WTC11 (cell line): ENCODE data around the gene SLC10A3. TPM values are rescaled to one million over a fixed set of nuclear protein-coding genes. Genes with fewer than 3 reads are reported as not detected.

Experiments used
- ATAC-seq: fragments of 200-7000 bp; cut with Tn5 transposase; 2 replicates; pipeline ENCODE4 v1.10.0; 2021; ENCODE audit warnings: mild to moderate bottlenecking, moderate library complexity
- CTCF ChIA-PET: fragments of 300-600 bp; sonication (Branson Sonifier 250); formaldehyde crosslinking; loops from one replicate; lab custom pipeline; 2021; ENCODE audit warnings: antibody characterized with exemption; lab: Charles Lee
- POLR2A ChIA-PET: fragments of 350-600 bp; sonication (Branson Sonifier 250); formaldehyde crosslinking; loops from one replicate; lab custom pipeline; 2021; ENCODE audit warnings: antibody characterized with exemption; lab: Charles Lee
- DNase-seq: peaks from one replicate; pipeline ENCODE4 v3.0.0; 2021; ENCODE audit warnings: low spot score
- H3K27ac Mint-ChIP-seq: 2 replicates; pipeline ENCODE4 v1.8.0; 2021; ENCODE audit warnings: mixed read lengths
- H3K27me3 Mint-ChIP-seq: 2 replicates; pipeline ENCODE4 v1.8.0; 2021; ENCODE audit warnings: low read depth, mild to moderate bottlenecking, moderate library complexity, mixed read lengths
- H3K36me3 Mint-ChIP-seq: 2 replicates; pipeline ENCODE4 v1.8.0; 2021; ENCODE audit warnings: mixed read lengths
- H3K4me1 Mint-ChIP-seq: 2 replicates; pipeline ENCODE4 v1.8.0; 2022; ENCODE audit warnings: mixed read lengths
- H3K4me3 Mint-ChIP-seq: 2 replicates; pipeline ENCODE4 v1.8.0; 2021; ENCODE audit warnings: mild to moderate bottlenecking, moderate library complexity, mixed read lengths
- H3K9me3 Mint-ChIP-seq: 2 replicates; pipeline ENCODE4 v1.8.0; 2021; ENCODE audit warnings: mixed read lengths
- AFF4 ChIP-seq: sonication (generic); formaldehyde crosslinking; IDR thresholded peaks from 2 replicates; pipeline ENCODE4 v1.8.1; 2023; ENCODE audit warnings: mild to moderate bottlenecking, missing genetic modification reagents, borderline replicate concordance
- CBFB ChIP-seq: sonication (generic); formaldehyde crosslinking; IDR thresholded peaks from 2 replicates; pipeline ENCODE4 v1.8.1; 2022; ENCODE audit warnings: mild to moderate bottlenecking, low read depth, missing genetic modification reagents
- CREM ChIP-seq: sonication (generic); formaldehyde crosslinking; IDR thresholded peaks from 2 replicates; pipeline ENCODE4 v1.8.1; 2022; ENCODE audit warnings: mild to moderate bottlenecking, missing genetic modification reagents, moderate library complexity
- ELF4 ChIP-seq: sonication (generic); formaldehyde crosslinking; IDR thresholded peaks from 2 replicates; pipeline ENCODE4 v1.8.1; 2022; ENCODE audit warnings: low read depth, mild to moderate bottlenecking, moderate library complexity, missing genetic modification reagents
- ESRRA ChIP-seq: sonication (generic); formaldehyde crosslinking; IDR thresholded peaks from 2 replicates; pipeline ENCODE4 v1.8.1; 2022; ENCODE audit warnings: mild to moderate bottlenecking, missing genetic modification reagents, borderline replicate concordance
- ETV6 ChIP-seq: sonication (generic); formaldehyde crosslinking; IDR thresholded peaks from 2 replicates; pipeline ENCODE4 v1.8.1; 2022; ENCODE audit warnings: mild to moderate bottlenecking, missing genetic modification reagents
- FOXJ3 ChIP-seq: sonication (generic); formaldehyde crosslinking; IDR thresholded peaks from 2 replicates; pipeline ENCODE4 v1.9.0; 2021; ENCODE audit warnings: missing genetic modification reagents, mild to moderate bottlenecking, borderline replicate concordance
- FOXP1 ChIP-seq: sonication (generic); formaldehyde crosslinking; IDR thresholded peaks from 2 replicates; pipeline ENCODE4 v1.8.0; 2022; ENCODE audit warnings: missing genetic modification reagents, mild to moderate bottlenecking, moderate library complexity, borderline replicate concordance
- IRF2 ChIP-seq: sonication (generic); formaldehyde crosslinking; IDR thresholded peaks from 2 replicates; pipeline ENCODE4 v1.8.0; 2022; ENCODE audit warnings: low read depth, missing genetic modification reagents, borderline replicate concordance
- KAT7 ChIP-seq: sonication (generic); formaldehyde crosslinking; IDR thresholded peaks from 2 replicates; pipeline ENCODE4 v1.8.1; 2023; ENCODE audit warnings: missing genetic modification reagents, mild to moderate bottlenecking, borderline replicate concordance
- TCF7 ChIP-seq: sonication (generic); formaldehyde crosslinking; IDR thresholded peaks from 2 replicates; pipeline ENCODE4 v1.8.0; 2022; ENCODE audit warnings: mild to moderate bottlenecking, low read depth, missing genetic modification reagents, moderate library complexity
- TP53 ChIP-seq: sonication (generic); formaldehyde crosslinking; IDR thresholded peaks from 2 replicates; pipeline ENCODE4 v1.8.1; 2023; ENCODE audit warnings: mild to moderate bottlenecking, missing genetic modification reagents
- ZNF317 ChIP-seq: sonication (generic); formaldehyde crosslinking; IDR thresholded peaks from 2 replicates; pipeline ENCODE4 v1.8.1; 2023; ENCODE audit warnings: low read depth, mild to moderate bottlenecking, moderate library complexity, missing genetic modification reagents, borderline replicate concordance
- ZNF532 ChIP-seq: fragments of 250-450 bp; sonication (Bioruptor Pico); IDR thresholded peaks from 2 replicates; pipeline ENCODE4 v1.9.0; 2021; ENCODE audit warnings: mild to moderate bottlenecking, borderline replicate concordance
- total RNA-seq: library from RNA; stranded (reverse); gene quantifications from 3 replicates; pipeline ENCODE4 v1.2.3, GENCODE V29; 2021
- TF ChIP-seq, protein P1 (sequence below): sonication (generic); formaldehyde crosslinking; IDR thresholded peaks from 2 replicates; pipeline ENCODE4 v1.8.1; 2023; ENCODE audit warnings: mild to moderate bottlenecking, missing genetic modification reagents
- TF ChIP-seq, protein P2 (sequence below): fragments of 250-450 bp; sonication (Bioruptor Pico); IDR thresholded peaks from 2 replicates; pipeline ENCODE4 v1.9.0; 2021; ENCODE audit warnings: moderate library complexity, mild to moderate bottlenecking, inconsistent platforms, borderline replicate concordance
- TF ChIP-seq, protein P3 (sequence below): sonication (generic); formaldehyde crosslinking; IDR thresholded peaks from 2 replicates; pipeline ENCODE4 v1.8.0; 2023; ENCODE audit warnings: missing genetic modification reagents
- TF ChIP-seq, protein P4 (sequence below): fragments of 250-450 bp; sonication (Bioruptor Pico); IDR thresholded peaks from 2 replicates; pipeline ENCODE4 v1.9.0; 2021; ENCODE audit warnings: mild to moderate bottlenecking

The SLC10A3 gene
- total RNA-seq, 1 experiment from 2014 or later, result 9.8 TPM

DNA sequence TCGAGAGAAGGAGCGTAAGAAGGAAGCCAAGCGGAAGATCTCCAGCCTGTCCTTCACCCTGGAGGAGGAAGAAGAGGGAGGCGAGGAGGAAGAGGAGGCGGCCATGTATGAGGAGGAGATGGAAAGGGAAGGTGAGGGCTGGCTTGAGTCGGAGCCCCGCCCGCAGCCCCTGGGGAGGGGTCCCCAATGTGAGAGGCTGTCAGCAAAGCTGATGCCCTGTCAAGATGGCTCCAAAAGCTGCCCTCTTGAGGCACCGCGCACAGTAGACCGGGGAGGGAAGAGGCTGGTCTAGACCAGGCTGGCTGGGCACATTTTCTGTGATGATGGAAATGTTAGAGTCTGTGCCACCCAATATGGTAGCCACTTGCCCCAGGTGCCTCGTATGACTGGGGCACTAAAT, 44.0 kb downstream of the SLC10A3 start:
- POLR2A ChIA-PET, result no interaction called here
- Mint-ChIP-seq H3K27me3 (no peaks in the 10 kb centered on the region), H3K4me1 (no peaks in the 10 kb centered on the region), H3K36me3 (peaks cover 9% of the 10 kb centered on the region), H3K27ac (no peak overlapping the region), H3K9me3 (no peaks in the 10 kb centered on the region), H3K4me3 (no peak overlapping the region)
- TF ChIP-seq TCF7 (CRISPR knock-in tag) (no peak), ESRRA (CRISPR knock-in tag) (no peak), CREM (CRISPR knock-in tag) (no peak), TP53 (no peak), KAT7 (CRISPR knock-in tag) (no peak), ETV6 (CRISPR knock-in tag) (no peak)
- CTCF ChIA-PET, result no interaction called here
- DNase-seq (no peak), ATAC-seq (no peak)

DNA sequence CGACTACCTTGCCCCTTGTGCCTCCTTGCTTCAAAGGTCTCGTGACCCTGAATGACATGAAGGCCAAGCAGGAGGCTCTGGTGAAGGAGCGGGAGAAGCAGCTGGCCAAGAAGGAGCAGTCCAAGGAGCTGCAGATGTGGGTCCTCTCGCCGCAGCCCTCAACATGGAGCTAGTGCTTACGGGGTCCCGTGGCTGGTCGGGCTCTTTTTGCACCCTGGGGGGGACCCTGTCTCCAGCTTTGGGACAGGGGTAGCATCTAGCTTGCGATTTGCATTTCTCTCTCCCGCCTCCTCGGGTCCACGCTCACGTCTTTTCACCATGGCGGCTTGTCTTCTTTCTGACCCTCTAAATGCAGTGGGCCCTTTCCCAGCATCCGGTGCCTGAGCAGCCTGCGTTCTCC, 44.7 kb downstream of the SLC10A3 start:
- POLR2A ChIA-PET, result no interaction called here
- no peak for ATAC-seq
- no peak overlapping the region for H3K4me3 Mint-ChIP-seq
- H3K27ac Mint-ChIP-seq, result no peak overlapping the region
- H3K27me3 Mint-ChIP-seq, result no peaks in the 10 kb centered on the region
- peaks cover 13% of the 10 kb centered on the region for H3K36me3 Mint-ChIP-seq
- TF ChIP-seq, protein P1, sequence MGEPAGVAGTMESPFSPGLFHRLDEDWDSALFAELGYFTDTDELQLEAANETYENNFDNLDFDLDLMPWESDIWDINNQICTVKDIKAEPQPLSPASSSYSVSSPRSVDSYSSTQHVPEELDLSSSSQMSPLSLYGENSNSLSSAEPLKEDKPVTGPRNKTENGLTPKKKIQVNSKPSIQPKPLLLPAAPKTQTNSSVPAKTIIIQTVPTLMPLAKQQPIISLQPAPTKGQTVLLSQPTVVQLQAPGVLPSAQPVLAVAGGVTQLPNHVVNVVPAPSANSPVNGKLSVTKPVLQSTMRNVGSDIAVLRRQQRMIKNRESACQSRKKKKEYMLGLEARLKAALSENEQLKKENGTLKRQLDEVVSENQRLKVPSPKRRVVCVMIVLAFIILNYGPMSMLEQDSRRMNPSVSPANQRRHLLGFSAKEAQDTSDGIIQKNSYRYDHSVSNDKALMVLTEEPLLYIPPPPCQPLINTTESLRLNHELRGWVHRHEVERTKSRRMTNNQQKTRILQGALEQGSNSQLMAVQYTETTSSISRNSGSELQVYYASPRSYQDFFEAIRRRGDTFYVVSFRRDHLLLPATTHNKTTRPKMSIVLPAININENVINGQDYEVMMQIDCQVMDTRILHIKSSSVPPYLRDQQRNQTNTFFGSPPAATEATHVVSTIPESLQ (CRISPR knock-in tag), result no peak
- TF ChIP-seq ESRRA (CRISPR knock-in tag) (no peak), CBFB (no peak), ZNF532 (no peak), CREM (CRISPR knock-in tag) (no peak), IRF2 (CRISPR knock-in tag) (no peak), AFF4 (CRISPR knock-in tag) (no peak), FOXJ3 (no peak), ZNF317 (CRISPR knock-in tag) (no peak), ELF4 (CRISPR knock-in tag) (no peak), FOXP1 (CRISPR knock-in tag) (no peak)
- TF ChIP-seq, protein P2, sequence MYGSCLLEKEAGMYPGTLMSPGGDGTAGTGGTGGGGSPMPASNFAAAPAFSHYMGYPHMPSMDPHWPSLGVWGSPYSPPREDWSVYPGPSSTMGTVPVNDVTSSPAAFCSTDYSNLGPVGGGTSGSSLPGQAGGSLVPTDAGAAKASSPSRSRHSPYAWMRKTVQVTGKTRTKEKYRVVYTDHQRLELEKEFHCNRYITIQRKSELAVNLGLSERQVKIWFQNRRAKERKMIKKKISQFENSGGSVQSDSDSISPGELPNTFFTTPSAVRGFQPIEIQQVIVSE, result no peak
- TF ChIP-seq, protein P3, sequence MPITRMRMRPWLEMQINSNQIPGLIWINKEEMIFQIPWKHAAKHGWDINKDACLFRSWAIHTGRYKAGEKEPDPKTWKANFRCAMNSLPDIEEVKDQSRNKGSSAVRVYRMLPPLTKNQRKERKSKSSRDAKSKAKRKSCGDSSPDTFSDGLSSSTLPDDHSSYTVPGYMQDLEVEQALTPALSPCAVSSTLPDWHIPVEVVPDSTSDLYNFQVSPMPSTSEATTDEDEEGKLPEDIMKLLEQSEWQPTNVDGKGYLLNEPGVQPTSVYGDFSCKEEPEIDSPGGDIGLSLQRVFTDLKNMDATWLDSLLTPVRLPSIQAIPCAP (CRISPR knock-in tag), result no peak
- TF ChIP-seq, protein P4, sequence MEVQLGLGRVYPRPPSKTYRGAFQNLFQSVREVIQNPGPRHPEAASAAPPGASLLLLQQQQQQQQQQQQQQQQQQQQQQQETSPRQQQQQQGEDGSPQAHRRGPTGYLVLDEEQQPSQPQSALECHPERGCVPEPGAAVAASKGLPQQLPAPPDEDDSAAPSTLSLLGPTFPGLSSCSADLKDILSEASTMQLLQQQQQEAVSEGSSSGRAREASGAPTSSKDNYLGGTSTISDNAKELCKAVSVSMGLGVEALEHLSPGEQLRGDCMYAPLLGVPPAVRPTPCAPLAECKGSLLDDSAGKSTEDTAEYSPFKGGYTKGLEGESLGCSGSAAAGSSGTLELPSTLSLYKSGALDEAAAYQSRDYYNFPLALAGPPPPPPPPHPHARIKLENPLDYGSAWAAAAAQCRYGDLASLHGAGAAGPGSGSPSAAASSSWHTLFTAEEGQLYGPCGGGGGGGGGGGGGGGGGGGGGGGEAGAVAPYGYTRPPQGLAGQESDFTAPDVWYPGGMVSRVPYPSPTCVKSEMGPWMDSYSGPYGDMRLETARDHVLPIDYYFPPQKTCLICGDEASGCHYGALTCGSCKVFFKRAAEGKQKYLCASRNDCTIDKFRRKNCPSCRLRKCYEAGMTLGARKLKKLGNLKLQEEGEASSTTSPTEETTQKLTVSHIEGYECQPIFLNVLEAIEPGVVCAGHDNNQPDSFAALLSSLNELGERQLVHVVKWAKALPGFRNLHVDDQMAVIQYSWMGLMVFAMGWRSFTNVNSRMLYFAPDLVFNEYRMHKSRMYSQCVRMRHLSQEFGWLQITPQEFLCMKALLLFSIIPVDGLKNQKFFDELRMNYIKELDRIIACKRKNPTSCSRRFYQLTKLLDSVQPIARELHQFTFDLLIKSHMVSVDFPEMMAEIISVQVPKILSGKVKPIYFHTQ (CRISPR knock-in tag), result no peak
- no peak for DNase-seq
- H3K4me1 Mint-ChIP-seq, result no peaks in the 10 kb centered on the region
- H3K9me3 Mint-ChIP-seq, result no peaks in the 10 kb centered on the region
- CTCF ChIA-PET, result no interaction called here
